Breast epithelium (tissue), 4 donors: ENCODE measurements around the gene HOXD12. TPM values are rescaled to one million over a fixed set of nuclear protein-coding genes. Genes with fewer than 3 reads are reported as not detected.
A peak's percentile ranks its signal among the peaks of the same experiment; 100 is the strongest.

Source experiments
- DNase-seq, 2 donors: peaks; one replicate each; pipeline ENCODE4 v3.0.0-alpha.2; 2019; ENCODE audit warnings: low spot score in 2 of 2
- H3K27ac ChIP-seq, 2 donors: fragments of 200-600 bp; sonication (generic) in 1 of 2; one replicate each; pipeline ENCODE4 v1.5.1; 2016 to 2019; ENCODE audit warnings: mild to moderate bottlenecking in 1 of 2
- H3K27me3 ChIP-seq, 2 donors: fragments of 200-600 bp; sonication (generic) in 1 of 2; one replicate each; pipeline versions ENCODE4 v1.5.1 to v1.6.0; 2017 to 2019; ENCODE audit warnings: control low read depth in 1 of 2, mild to moderate bottlenecking in 1 of 2
- H3K36me3 ChIP-seq: fragments of 200-600 bp; one replicate; pipeline ENCODE4 v1.5.1; 2019
- H3K4me1 ChIP-seq, 2 donors: fragments of 200-600 bp; sonication (generic); one replicate each; pipeline ENCODE4 v1.5.1; 2016 to 2019; ENCODE audit warnings: control low read depth in 1 of 2
- H3K4me3 ChIP-seq, 3 donors: fragments of 200-600 bp; sonication (generic); 1 replicate in 2 of 3; 2 replicates in 1 of 3; pipeline ENCODE4 v1.5.1; 2016 to 2019; ENCODE audit warnings: mild to moderate bottlenecking in 3 of 3, moderate library complexity in 2 of 3
- H3K9me3 ChIP-seq, 2 donors: fragments of 200-600 bp; sonication (generic) in 1 of 2; one replicate each; pipeline ENCODE4 v1.5.1; 2016 to 2019; ENCODE audit warnings: control low read depth in 1 of 2
- CTCF ChIP-seq, 3 donors: fragments of 450-650 bp; IDR thresholded peaks; one replicate each; pipeline ENCODE4 v1.5.1; 2016 to 2017; ENCODE audit warnings: antibody characterized with exemption in 3 of 3, mild to moderate bottlenecking in 3 of 3, moderate library complexity in 3 of 3
- POLR2A ChIP-seq: fragments of 450-650 bp; IDR thresholded peaks from one replicate; pipeline ENCODE4 v1.6.1; 2016; ENCODE audit warnings: antibody characterized with exemption, mild to moderate bottlenecking, moderate library complexity
- POLR2AphosphoS5 ChIP-seq, 3 donors: sonication (generic); formaldehyde crosslinking; IDR thresholded peaks; one replicate each; pipeline ENCODE4 v1.6.1; 2017; ENCODE audit warnings: antibody characterized with exemption in 3 of 3
- intact Hi-C: fragments of 100-400 bp; cut with DNase I; formaldehyde crosslinking; loops from one replicate; pipeline ENCODE4 v1.15.1; 2023; ENCODE audit warnings: low total_unique reads
- total RNA-seq, 3 donors: library from RNA; depleted of rRNA; stranded (reverse); fragments of >200 nt; gene quantifications; one replicate each; pipeline ENCODE4 v1.1.0, GENCODE V29; 2016

Gene HOXD12
- total RNA-seq, 3 donors from 2014 or later, result not detected

- no peak overlapping the region for H3K4me3 ChIP-seq
- intact Hi-C loops, result no loop called here
- H3K9me3 ChIP-seq, result no peaks in the 10 kb centered on the region
- peaks cover 16 to 98% of the 10 kb centered on the region in 2 donors for H3K27me3 ChIP-seq
- no peak overlapping the region for H3K27ac ChIP-seq
- no peaks in the 10 kb centered on the region for H3K36me3 ChIP-seq
- peak in 1 of 2 donors; percentile 34 for DNase-seq
- no peak for TF ChIP-seq POLR2AphosphoS5 (IDR thresholded peaks at IDR 0.05)
- no peak for TF ChIP-seq POLR2A
- TF ChIP-seq CTCF (IDR thresholded peaks at IDR 0.05), result no peak
- no peaks in the 10 kb centered on the region for H3K4me1 ChIP-seq
Observed at GRCh38 chr2:176111846-176112374, 12.3 kb downstream of the HOXD12 start.

GRCh38 chr2:176112375-176113302 lies 13.0 kb downstream of the HOXD12 start:
- peak in 1 of 2 donors; percentile 35 for DNase-seq
- no peak overlapping the region for H3K27ac ChIP-seq
- intact Hi-C loops, result no loop called here
- H3K4me3 ChIP-seq, result no peak overlapping the region
- no peaks in the 10 kb centered on the region for H3K9me3 ChIP-seq
- no peak for TF ChIP-seq POLR2A
- TF ChIP-seq CTCF (IDR thresholded peaks at IDR 0.05), result no peak
- no peak for TF ChIP-seq POLR2AphosphoS5 (IDR thresholded peaks at IDR 0.05)
- H3K27me3 ChIP-seq, result peaks cover 13 to 100% of the 10 kb centered on the region in 2 donors
- H3K4me1 ChIP-seq, result no peaks in the 10 kb centered on the region
- H3K36me3 ChIP-seq, result no peaks in the 10 kb centered on the region

GRCh38 chr2:176114120-176114929 lies 14.7 kb downstream of the HOXD12 start:
- no peak for TF ChIP-seq CTCF (IDR thresholded peaks at IDR 0.05)
- TF ChIP-seq POLR2A, result no peak
- no peak for TF ChIP-seq POLR2AphosphoS5 (IDR thresholded peaks at IDR 0.05)
- no peak overlapping the region for H3K27ac ChIP-seq
- no peak overlapping the region for H3K4me3 ChIP-seq
- H3K9me3 ChIP-seq, result no peaks in the 10 kb centered on the region
- no peaks in the 10 kb centered on the region for H3K36me3 ChIP-seq
- intact Hi-C loops, result no loop called here
- no peaks in the 10 kb centered on the region for H3K4me1 ChIP-seq
- peaks cover 12 to 100% of the 10 kb centered on the region in 2 donors for H3K27me3 ChIP-seq
- no peak for DNase-seq

GRCh38 chr2:176114930-176115625 lies 15.5 kb downstream of the HOXD12 start:
- no peaks in the 10 kb centered on the region for H3K4me1 ChIP-seq
- peaks cover 12 to 100% of the 10 kb centered on the region in 2 donors for H3K27me3 ChIP-seq
- peak in 1 of 2 donors; percentile 48 for DNase-seq
- no peaks in the 10 kb centered on the region for H3K9me3 ChIP-seq
- no peak overlapping the region for H3K4me3 ChIP-seq
- no peak overlapping the region for H3K27ac ChIP-seq
- TF ChIP-seq POLR2AphosphoS5 (IDR thresholded peaks at IDR 0.05), result no peak
- no peak for TF ChIP-seq POLR2A
- TF ChIP-seq CTCF (IDR thresholded peaks at IDR 0.05), result no peak
- H3K36me3 ChIP-seq, result no peaks in the 10 kb centered on the region
- intact Hi-C loops, result no loop called here
